ENCODE measurements around the gene MAP4K5. TPM values are rescaled to one million over a fixed set of nuclear protein-coding genes. Genes with fewer than 3 reads are reported as not detected.

The MAP4K5 gene
- total and polyA plus RNA-seq, 9 donors, result 32.4 to 202 (median 63.8) TPM

DNA sequence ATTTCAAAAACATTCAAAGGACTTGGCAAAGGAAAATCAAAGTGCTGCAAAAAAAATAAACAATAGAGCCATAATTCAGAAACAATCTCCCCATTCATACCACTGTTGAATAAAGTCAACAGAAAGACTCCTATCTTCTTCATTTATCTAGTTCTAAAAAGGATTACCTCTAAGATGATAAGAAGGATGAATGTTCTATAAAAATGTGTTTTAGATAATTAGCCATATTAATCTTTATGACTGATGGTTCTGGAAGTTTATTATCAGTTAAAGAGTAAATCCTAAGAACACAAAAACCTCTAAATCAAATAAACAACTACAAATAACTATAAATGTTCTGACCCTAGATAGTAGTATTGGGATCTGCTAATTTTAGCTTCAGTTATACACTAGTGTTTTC lies 97.8 kb downstream of the MAP4K5 start:
- intact Hi-C loops (cut with DNase I), result no loop called here
- Histone ChIP-seq H3K4me1 (ENCODE audit: insufficient read depth) (no peaks in the 10 kb centered on the region), H3K9me3 (no peaks in the 10 kb centered on the region), H3K4me3 (no peak overlapping the region), H3K36me3 (no peaks in the 10 kb centered on the region), H3K27ac (no peak overlapping the region), H3K27me3 (no peaks in the 10 kb centered on the region)
- TF ChIP-seq EP300 (IDR thresholded peaks at IDR 0.05) (no peak), POLR2A (IDR thresholded peaks at IDR 0.05) (no peak), CTCF (IDR thresholded peaks at IDR 0.05) (no peak)
- no peak for DNase-seq

- intact Hi-C loops (cut with DNase I), result no loop called here
- no peak for TF ChIP-seq CTCF (IDR thresholded peaks at IDR 0.05)
- no peak for TF ChIP-seq POLR2A (IDR thresholded peaks at IDR 0.05)
- TF ChIP-seq EP300 (IDR thresholded peaks at IDR 0.05), result no peak
- H3K36me3 ChIP-seq, result no peaks in the 10 kb centered on the region
These were observed 100.2 kb downstream of the MAP4K5 start for GRCh38 chr14:50432131-50432530.

DNA sequence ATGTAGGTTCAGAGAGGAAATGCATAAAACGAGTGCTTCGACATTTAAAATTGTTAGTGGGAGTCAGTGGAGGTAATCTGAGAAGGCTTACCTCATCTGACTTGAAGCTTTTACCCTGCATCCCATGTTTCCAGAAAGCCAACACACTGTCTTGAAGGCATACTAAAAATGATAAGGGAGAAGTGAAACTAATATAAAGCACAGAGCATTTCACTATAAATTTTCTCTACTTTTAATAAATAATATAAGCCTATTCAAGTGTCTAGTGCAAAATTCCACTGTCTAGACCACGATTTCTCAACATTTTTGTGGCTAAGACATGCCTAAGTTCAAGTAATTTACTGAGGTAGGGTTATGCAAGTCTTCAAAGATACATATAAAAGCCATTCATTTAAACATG lies 106.6 kb downstream of the MAP4K5 start:
- DNase-seq, result no peak

More at GRCh38 chr14:50432131-50432530, 100.2 kb downstream of the MAP4K5 start:
- Histone ChIP-seq H3K27me3 (no peaks in the 10 kb centered on the region), H3K27ac (no peak overlapping the region), H3K4me3 (no peak overlapping the region), H3K9me3 (no peaks in the 10 kb centered on the region), H3K4me1 (ENCODE audit: insufficient read depth) (no peaks in the 10 kb centered on the region)
- no peak for DNase-seq
- 96 to 100% (median 97%) methylated on average over 1 of the region's 1 CpG for WGBS, 3 donors

GRCh38 chr14:50425105-50425504 lies 107.3 kb downstream of the MAP4K5 start:
- intact Hi-C loops (cut with DNase I), result no loop called here

More for the DNA sequence above, 106.6 kb downstream of the MAP4K5 start:
- intact Hi-C loops (cut with DNase I), result no loop called here
- H3K9me3 ChIP-seq, result no peaks in the 10 kb centered on the region
- H3K4me3 ChIP-seq, result no peak overlapping the region
- 35 to 46% (median 36%) methylated on average over 3 of the region's 3 CpGs for WGBS, 3 donors
- H3K27me3 ChIP-seq, result no peaks in the 10 kb centered on the region
- H3K36me3 ChIP-seq, result no peaks in the 10 kb centered on the region
- TF ChIP-seq CTCF (IDR thresholded peaks at IDR 0.05) (no peak), POLR2A (IDR thresholded peaks at IDR 0.05) (no peak)
- no peaks in the 10 kb centered on the region for H3K4me1 ChIP-seq (ENCODE audit: insufficient read depth)
- H3K27ac ChIP-seq, result no peak overlapping the region

More at GRCh38 chr14:50425105-50425504, 107.3 kb downstream of the MAP4K5 start:
- no peak overlapping the region for H3K27ac ChIP-seq
- 87 to 93% (median 90%) methylated on average over 2 of the region's 2 CpGs for WGBS, 3 donors
- no peak for DNase-seq
- TF ChIP-seq POLR2A (IDR thresholded peaks at IDR 0.05) (no peak), CTCF (IDR thresholded peaks at IDR 0.05) (no peak), EP300 (IDR thresholded peaks at IDR 0.05) (no peak)
- no peaks in the 10 kb centered on the region for H3K27me3 ChIP-seq
- peaks cover 2% of the 10 kb centered on the region for H3K4me1 ChIP-seq (ENCODE audit: insufficient read depth)
- no peaks in the 10 kb centered on the region for H3K36me3 ChIP-seq
- no peaks in the 10 kb centered on the region for H3K9me3 ChIP-seq
- H3K4me3 ChIP-seq, result no peak overlapping the region

Measured in ovary (tissue), 9 donors.